H1 (cell line): ENCODE measurements around the gene RLBP1. TPM values are rescaled to one million over a fixed set of nuclear protein-coding genes. Genes with fewer than 3 reads are reported as not detected.

Source experiments
- CTCF ChIA-PET: fragments of 300-600 bp; sonication (Branson Sonifier 250); formaldehyde crosslinking; loops from one replicate; lab custom pipeline; 2021; ENCODE audit not compliant: partially characterized antibody; lab: Charles Lee
- POLR2A ChIA-PET: fragments of 300-600 bp; sonication (Branson Sonifier 250); formaldehyde crosslinking; loops from one replicate; lab custom pipeline; 2021; ENCODE audit warnings: inconsistent platforms; ENCODE audit not compliant: partially characterized antibody; lab: Charles Lee
- DNase-seq, 2 experiments: peaks; one replicate each; pipeline versions ENCODE4 v3.0.0 to v3.0.0-alpha.2; 2010 to 2022; ENCODE audit warnings: low spot score in 2 of 2, low read depth in 1 of 2, mixed read lengths in 1 of 2
- FAIRE-seq: peaks from 2 replicates; lab custom pipeline; 2011; peaks lifted over from hg19 to GRCh38; lab: Jason Lieb, UNC
- H2AFZ ChIP-seq: 2 replicates; pipeline ENCODE4 v1.8.1; 2012; ENCODE audit warnings: low read length, inconsistent platforms
- H2AK5ac ChIP-seq: 2 replicates; pipeline ENCODE4 v1.6.1; 2013; ENCODE audit warnings: low read depth, low read length
- H2BK120ac ChIP-seq: replicated peaks from 2 replicates; pipeline ENCODE3; 2013; ENCODE audit warnings: low read depth, low read length, inconsistent platforms
- H2BK12ac ChIP-seq: 2 replicates; pipeline ENCODE4 v1.6.1; 2013; ENCODE audit warnings: low read depth, low read length
- H2BK15ac ChIP-seq: 2 replicates; pipeline ENCODE4 v1.6.1; 2013; ENCODE audit warnings: low read length
- H2BK20ac ChIP-seq: 2 replicates; pipeline ENCODE4 v1.6.1; 2013; ENCODE audit warnings: low read length
- H2BK5ac ChIP-seq: 2 replicates; pipeline ENCODE4 v1.6.1; 2013; ENCODE audit warnings: low read depth, low read length
- H3K14ac ChIP-seq: 2 replicates; pipeline ENCODE4 v1.6.1; 2013; ENCODE audit warnings: inconsistent platforms; ENCODE audit not compliant: insufficient read length
- H3K18ac ChIP-seq: 2 replicates; pipeline ENCODE4 v1.6.1; 2013; ENCODE audit warnings: low read length; ENCODE audit errors: extremely low read depth
- H3K23ac ChIP-seq: 2 replicates; pipeline ENCODE4 v1.6.1; 2013; ENCODE audit warnings: inconsistent platforms; ENCODE audit not compliant: insufficient read length
- H3K23me2 ChIP-seq: 2 replicates; pipeline ENCODE4 v1.6.1; 2013; ENCODE audit warnings: low read depth, low read length
- H3K27ac ChIP-seq: 2 replicates; pipeline ENCODE4 v1.6.1; 2011; ENCODE audit warnings: low read depth, low read length, inconsistent platforms
- H3K27me3 ChIP-seq, 4 experiments: replicated peaks in 1 of 4; 1 replicate in 1 of 4; 2 replicates in 3 of 4; pipeline versions ENCODE4 v1.6.1 to v1.8.1; 2011 to 2013; ENCODE audit warnings: low read length in 3 of 4, mild to moderate bottlenecking in 3 of 4, inconsistent platforms in 2 of 4, mixed read lengths in 2 of 4, moderate library complexity in 1 of 4; ENCODE audit not compliant: control insufficient read depth in 3 of 4, insufficient read depth in 3 of 4; ENCODE audit errors: extremely low read depth in 1 of 4
- H3K36me3 ChIP-seq, 4 experiments: 2 replicates each; pipeline versions ENCODE4 v1.6.1 to v1.8.1; 2011 to 2013; ENCODE audit warnings: mild to moderate bottlenecking in 4 of 4, low read length in 3 of 4, moderate library complexity in 2 of 4, control low read depth in 1 of 4, inconsistent platforms in 1 of 4; ENCODE audit not compliant: insufficient read depth in 4 of 4, control insufficient read depth in 2 of 4
- H3K4ac ChIP-seq: replicated peaks from 2 replicates; pipeline ENCODE3; 2013; ENCODE audit warnings: low read length, low read depth, mixed read lengths, inconsistent platforms; ENCODE audit not compliant: insufficient read length
- H3K4me1 ChIP-seq, 4 experiments: replicated peaks in 1 of 4; 1 replicate in 1 of 4; 2 replicates in 3 of 4; pipeline versions ENCODE4 v1.6.1 to v1.8.1; 2011 to 2013; ENCODE audit warnings: low read length in 3 of 4, inconsistent platforms in 2 of 4, mixed read lengths in 1 of 4; ENCODE audit not compliant: insufficient read depth in 4 of 4, control insufficient read depth in 3 of 4
- H3K4me2 ChIP-seq, 2 experiments: 2 replicates each; pipeline versions ENCODE4 v1.6.1 to v1.8.1; 2011 to 2013; ENCODE audit warnings: low read depth in 2 of 2, low read length in 2 of 2, control low read depth in 1 of 2, inconsistent platforms in 1 of 2, mild to moderate bottlenecking in 1 of 2; ENCODE audit not compliant: insufficient read depth in 1 of 2
- H3K4me3 ChIP-seq, 4 experiments: fragments of 200-600, 300-600 bp in 1 of 4; sonication (generic), shearing (Covaris generic), sonication (Bioruptor Twin) in 1 of 4; 2 replicates each; pipeline versions ENCODE4 v1.5.1 to v1.8.1; 2011 to 2016; ENCODE audit warnings: low read length in 4 of 4, low read depth in 3 of 4, control low read depth in 2 of 4, inconsistent platforms in 2 of 4, mild to moderate bottlenecking in 2 of 4, mixed read lengths in 1 of 4, moderate library complexity in 1 of 4; ENCODE audit not compliant: insufficient read depth in 2 of 4; ENCODE audit errors: extremely low read depth in 1 of 4
- H3K56ac ChIP-seq: replicated peaks from 2 replicates; pipeline ENCODE3; 2013; ENCODE audit warnings: low read depth, mild to moderate bottlenecking, mixed read lengths, low read length, inconsistent platforms; ENCODE audit not compliant: insufficient read length
- H3K79me1 ChIP-seq: 2 replicates; pipeline ENCODE4 v1.6.1; 2013; ENCODE audit warnings: low read depth, low read length, control low read depth
- H3K79me2 ChIP-seq, 2 experiments: 2 replicates each; pipeline versions ENCODE4 v1.6.1 to v1.8.1; 2012 to 2013; ENCODE audit warnings: low read length in 2 of 2, mild to moderate bottlenecking in 2 of 2, inconsistent platforms in 1 of 2; ENCODE audit not compliant: insufficient read depth in 2 of 2, control insufficient read depth in 1 of 2
- H3K9ac ChIP-seq, 4 experiments: replicated peaks in 1 of 4; 1 replicate in 1 of 4; 2 replicates in 3 of 4; pipeline versions ENCODE4 v1.6.1 to v1.8.1; 2011 to 2013; ENCODE audit warnings: low read depth in 3 of 4, low read length in 3 of 4, control low read depth in 2 of 4, mild to moderate bottlenecking in 2 of 4, moderate library complexity in 2 of 4, inconsistent platforms in 1 of 4; ENCODE audit errors: extremely low read depth in 1 of 4
- H3K9me3 ChIP-seq, 2 experiments: 2 replicates each; pipeline versions ENCODE4 v1.6.1 to v1.8.1; 2012 to 2013; ENCODE audit warnings: mild to moderate bottlenecking in 2 of 2, moderate library complexity in 2 of 2, control low read depth in 1 of 2, inconsistent platforms in 1 of 2, low read depth in 1 of 2, low read length in 1 of 2, mixed read lengths in 1 of 2; ENCODE audit not compliant: insufficient read depth in 2 of 2
- H4K20me1 ChIP-seq, 2 experiments: replicated peaks in 1 of 2; 2 replicates each; pipeline versions ENCODE3 to v1.8.1; 2011 to 2013; ENCODE audit warnings: inconsistent platforms in 2 of 2, low read length in 2 of 2, mild to moderate bottlenecking in 1 of 2; ENCODE audit not compliant: insufficient read depth in 2 of 2, control insufficient read depth in 1 of 2
- H4K5ac ChIP-seq: 2 replicates; pipeline ENCODE4 v1.6.1; 2013; ENCODE audit warnings: low read length, low read depth, mixed read lengths, inconsistent platforms; ENCODE audit not compliant: insufficient read length
- H4K8ac ChIP-seq: 2 replicates; pipeline ENCODE4 v1.8.0; 2013; ENCODE audit warnings: mild to moderate bottlenecking, moderate library complexity, low read length, inconsistent platforms; ENCODE audit not compliant: insufficient read depth; ENCODE audit errors: extremely low read depth
- H4K91ac ChIP-seq: replicated peaks from 2 replicates; pipeline ENCODE3; 2013; ENCODE audit warnings: low read length, mixed read lengths, inconsistent platforms; ENCODE audit not compliant: insufficient read length
- E2F6 ChIP-seq: IDR thresholded peaks from 2 replicates; pipeline ENCODE4 v1.6.1; 2012; ENCODE audit warnings: inconsistent platforms
- HDAC6 ChIP-seq: IDR thresholded peaks from one replicate; pipeline ENCODE4 v1.7.1; 2012; ENCODE audit warnings: low read depth, mild to moderate bottlenecking, inconsistent platforms, low read length, moderate library complexity
- WGBS, 2 experiments: shearing (Covaris generic) in 1 of 2; methylation state at CpG; one replicate each; pipeline versions ENCODE4 v1.1.6 to v1.1.7; 2013 to 2015; ENCODE audit warnings: low lambda C conversion rate in 2 of 2, mixed read lengths in 2 of 2, inconsistent platforms in 1 of 2, low coverage in 1 of 2, missing lambda C conversion rate in 1 of 2; ENCODE audit not compliant: insufficient replicate concordance in 2 of 2, insufficient coverage in 1 of 2, insufficient read length in 1 of 2; ENCODE audit errors: extremely low coverage in 1 of 2, missing lambda C conversion rate in 1 of 2; 5-methylcytosine and 5-hydroxymethylcytosine counted together
- polyA plus RNA-seq, 7 experiments: library from polyadenylated mRNA; depleted of rRNA in 3 of 7; stranded (reverse) in 5 of 7; unstranded in 2 of 7; fragments of >200 nt in 5 of 7; fragments of 200-250 nt in 2 of 7; gene quantifications; 1 replicate in 5 of 7; 2 replicates in 1 of 7; 4 replicates in 1 of 7; pipeline versions ENCODE4 v1.2.1 to v1.2.3, GENCODE V29; 2011 to 2013; ENCODE audit warnings: missing spikeins in 2 of 7, mixed read lengths in 2 of 7
- total RNA-seq: library from RNA; stranded (reverse); fragmentation: NEBNext Ultra II Directional; extraction: Animal tissue kit (Norgen Biotek cat#: 25700); gene quantifications from 2 replicates; pipeline ENCODE4 v1.2.1, GENCODE V29; 2021

The RLBP1 gene
- total and polyA plus RNA-seq, 2 of the 8 experiments (the other 6 are each of a cell fraction or from before 2014, with no cell fraction given), result 0.05 TPM; not detected in 1

GRCh38 chr15:89215627-89216026 lies 5.8 kb downstream of the RLBP1 start:
- no peaks in the 10 kb centered on the region for H3K27me3 ChIP-seq
- H3K9me3 ChIP-seq, result no peaks in the 10 kb centered on the region
- no peak overlapping the region for H3K56ac ChIP-seq
- no peaks in the 10 kb centered on the region for H4K20me1 ChIP-seq
- no peaks in the 10 kb centered on the region for H3K79me2 ChIP-seq
- TF ChIP-seq HDAC6 (no peak), E2F6 (no peak)
- TF ChIP-seq, all 59 proteins: peak for 0
- Histone ChIP-seq H4K5ac (no peak overlapping the region), H3K4me3 (no peak overlapping the region), H2AFZ (no peak overlapping the region), H3K4me1 (no peaks in the 10 kb centered on the region), H2BK15ac (no peak overlapping the region), H2BK20ac (no peak overlapping the region), H4K8ac (no peak overlapping the region; the same call in 1 of the 2 replicates), H3K27ac (no peak overlapping the region), H2AK5ac (no peak overlapping the region), H4K91ac (no peak overlapping the region), H3K79me1 (no peaks in the 10 kb centered on the region), H3K4ac (no peak overlapping the region), H3K4me2 (no peak overlapping the region), H3K9ac (no peak overlapping the region), H3K23ac (no peak overlapping the region), H3K18ac (no peak overlapping the region), H3K23me2 (no peaks in the 10 kb centered on the region), H2BK12ac (no peak overlapping the region), H2BK5ac (no peak overlapping the region), H3K36me3 (no peaks in the 10 kb centered on the region), H2BK120ac (no peak overlapping the region), H3K14ac (no peak overlapping the region)
- POLR2A ChIA-PET, result interaction anchor here (0.6 kb wide), 1 partner anchor 10 kb away, joined by 3 read pairs; no protein-coding TSS in a partner anchor
- CTCF ChIA-PET, result interaction anchor here (0.6 to 2.4 kb wide), 6 partner anchors 9 to 115 kb away, joined by 3 to 15 read pairs (median 4); no protein-coding TSS in a partner anchor
- WGBS, 2 experiments, result 91% methylated on average over 2 of the region's 2 CpGs; no CpG with 5 or more reads in 1 of the 2 experiments
- no peak for FAIRE-seq
- no peak for DNase-seq
